HG03103 (cell line): ENCODE measurements around the gene SSBP4.

Experiments used
- ATAC-seq: cut with Tn5 transposase; IDR thresholded peaks from one replicate; pipeline ENCODE4 v1.9.1; 2021; ENCODE audit warnings: low read depth; ENCODE audit not compliant: unreplicated experiment

The SSBP4 gene

DNA sequence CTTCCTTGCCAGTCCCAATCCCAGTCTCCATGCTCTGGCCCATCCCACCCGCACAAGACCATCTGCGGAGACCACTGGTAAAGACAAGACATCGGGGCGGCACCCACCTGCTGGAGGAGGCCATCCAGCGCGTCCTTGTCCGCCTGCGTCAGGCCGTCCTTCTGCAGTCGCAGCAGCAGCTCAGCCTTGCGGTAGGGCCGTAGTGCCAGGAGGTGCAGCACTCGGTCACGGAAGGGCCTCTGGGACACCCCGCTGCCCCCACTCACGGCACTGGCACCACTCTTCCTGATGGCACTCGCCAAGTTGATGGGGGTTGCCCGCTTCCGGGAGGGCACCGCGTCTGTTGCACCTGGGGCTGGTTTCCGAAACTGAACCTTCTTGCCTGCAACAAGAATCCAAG, 42.3 kb downstream of the SSBP4 start:
- no peak for ATAC-seq

DNA sequence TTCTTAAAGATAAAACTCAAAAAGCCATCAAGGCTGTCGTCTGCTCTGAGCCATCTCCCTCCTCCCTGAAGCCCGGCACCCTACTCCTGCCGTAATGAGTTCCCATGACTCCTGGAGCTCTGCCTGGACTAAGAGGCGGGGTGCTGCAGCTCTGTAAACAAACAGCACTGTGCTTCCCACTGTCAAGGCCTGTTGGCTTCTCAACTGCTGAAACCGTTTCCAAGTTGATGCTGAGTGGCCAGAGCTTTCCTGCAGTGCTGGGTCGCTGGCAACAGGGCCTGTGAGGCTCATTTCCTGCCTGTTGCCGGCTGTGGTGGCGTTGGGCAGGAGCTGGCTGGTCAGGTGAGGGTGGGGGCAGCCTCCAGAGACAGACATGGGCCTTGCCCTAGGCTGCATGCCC, 45.4 kb downstream of the SSBP4 start:
- no peak for ATAC-seq

DNA sequence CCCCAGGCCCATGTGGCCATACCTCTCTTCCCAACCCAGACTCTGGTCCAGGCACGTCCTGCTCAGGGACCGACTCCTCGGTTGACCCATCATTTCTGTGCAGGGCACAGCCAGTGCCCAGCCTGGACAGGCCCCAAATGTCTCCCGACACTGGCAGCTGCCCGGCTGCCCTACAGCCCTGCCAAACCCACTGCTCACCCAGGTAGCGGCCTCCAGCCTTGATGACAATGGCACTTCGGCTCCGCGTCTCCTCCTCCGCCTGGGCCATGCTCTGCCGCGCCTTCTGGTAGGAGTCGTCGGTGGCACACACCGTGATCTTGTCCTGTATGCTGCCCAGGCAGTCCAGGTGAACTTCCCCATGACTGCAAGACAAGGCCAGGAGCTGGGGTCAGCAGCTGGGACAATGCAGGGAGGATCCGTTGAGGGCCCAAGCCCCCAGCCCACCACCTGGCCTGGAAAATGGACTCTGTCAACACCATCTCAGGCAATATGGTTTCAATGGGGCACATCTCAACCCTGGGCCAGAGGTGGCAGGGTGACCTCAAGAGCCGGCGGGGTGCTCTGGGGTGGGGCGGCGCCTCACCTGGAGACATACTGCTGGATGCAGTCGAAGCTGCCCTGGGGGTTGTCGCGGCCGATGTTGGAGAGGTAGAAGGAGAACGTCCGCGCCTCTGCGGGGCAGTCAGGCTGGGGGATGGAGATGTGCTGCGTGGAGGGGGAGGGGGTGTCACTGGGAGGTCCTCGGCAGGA, 46.2 kb downstream of the SSBP4 start:
- ATAC-seq: no peak

DNA sequence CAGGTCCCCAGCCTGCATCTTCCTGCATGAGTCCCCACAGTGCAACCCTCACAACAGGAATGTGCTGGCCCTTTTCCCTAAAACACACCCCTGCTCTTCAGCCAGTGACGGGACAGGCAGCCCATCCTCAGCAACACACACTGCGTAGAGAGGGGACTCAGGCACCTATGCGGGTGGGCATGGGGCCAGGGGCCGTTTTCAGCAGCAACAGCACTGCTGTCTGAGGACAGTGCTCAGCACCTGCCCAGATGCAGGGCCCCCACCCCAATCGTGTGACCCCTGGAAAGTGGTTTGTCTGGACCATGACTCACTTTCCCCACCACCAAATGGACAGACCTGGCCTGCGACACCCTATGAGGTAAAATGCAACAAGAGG, 46.8 kb downstream of the SSBP4 start:
- no peak for ATAC-seq

DNA sequence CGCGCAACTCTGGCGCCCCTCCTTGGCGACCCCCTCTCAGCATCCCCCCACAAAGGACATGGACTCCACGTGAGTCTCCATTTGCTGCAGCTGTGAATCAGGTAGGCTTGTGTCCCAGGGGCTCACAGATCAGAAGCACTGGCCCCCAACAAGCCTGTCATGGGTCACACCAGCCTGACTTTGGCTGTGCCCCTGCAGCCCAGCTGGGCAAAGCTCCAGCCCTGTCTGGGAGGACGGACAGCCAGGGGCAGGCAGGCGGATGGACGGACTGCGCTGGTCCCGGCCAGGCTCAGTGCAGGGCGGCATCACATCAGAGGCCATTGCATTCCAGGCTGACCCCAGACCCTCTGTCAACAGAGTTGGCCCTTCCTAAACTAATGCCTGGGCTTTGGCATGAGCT, 47.2 kb downstream of the SSBP4 start:
- no peak for ATAC-seq

DNA sequence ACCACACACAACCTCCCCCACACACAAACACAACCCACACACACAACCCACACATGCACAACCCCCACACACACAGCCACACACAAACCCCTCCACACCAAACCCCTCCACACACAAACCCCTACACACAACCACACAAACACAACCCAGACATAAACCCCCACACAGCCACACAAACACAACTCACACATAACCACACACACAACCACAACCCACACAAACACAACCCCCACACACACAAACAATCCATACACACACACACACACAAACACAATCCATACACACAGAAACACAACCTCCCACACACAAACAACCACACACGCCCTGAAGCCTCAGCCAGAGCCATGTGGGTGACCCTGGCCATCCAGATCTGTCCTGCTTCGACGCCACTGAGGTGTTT, 48.8 kb downstream of the SSBP4 start:
- no peak for ATAC-seq

DNA sequence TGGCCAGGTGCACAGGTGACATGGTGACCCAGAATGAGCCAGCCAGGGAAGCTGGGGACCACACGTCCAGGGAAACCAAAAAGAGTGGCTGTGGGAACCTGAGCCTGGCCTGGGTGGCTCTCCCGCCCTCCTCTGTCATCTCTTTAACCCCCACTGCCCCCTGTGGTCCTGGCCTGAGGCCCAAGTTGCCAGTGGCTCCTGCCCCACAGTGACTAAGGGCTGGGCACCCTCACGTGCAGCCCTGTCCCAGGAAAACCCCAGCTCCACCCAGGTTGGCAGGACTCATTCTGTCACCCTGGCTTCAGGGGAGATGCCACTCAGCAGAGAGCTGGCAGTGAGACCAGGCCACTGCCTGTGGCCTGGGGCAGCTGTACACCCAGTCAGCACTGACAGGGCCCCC, 49.3 kb downstream of the SSBP4 start:
- ATAC-seq: no peak

DNA sequence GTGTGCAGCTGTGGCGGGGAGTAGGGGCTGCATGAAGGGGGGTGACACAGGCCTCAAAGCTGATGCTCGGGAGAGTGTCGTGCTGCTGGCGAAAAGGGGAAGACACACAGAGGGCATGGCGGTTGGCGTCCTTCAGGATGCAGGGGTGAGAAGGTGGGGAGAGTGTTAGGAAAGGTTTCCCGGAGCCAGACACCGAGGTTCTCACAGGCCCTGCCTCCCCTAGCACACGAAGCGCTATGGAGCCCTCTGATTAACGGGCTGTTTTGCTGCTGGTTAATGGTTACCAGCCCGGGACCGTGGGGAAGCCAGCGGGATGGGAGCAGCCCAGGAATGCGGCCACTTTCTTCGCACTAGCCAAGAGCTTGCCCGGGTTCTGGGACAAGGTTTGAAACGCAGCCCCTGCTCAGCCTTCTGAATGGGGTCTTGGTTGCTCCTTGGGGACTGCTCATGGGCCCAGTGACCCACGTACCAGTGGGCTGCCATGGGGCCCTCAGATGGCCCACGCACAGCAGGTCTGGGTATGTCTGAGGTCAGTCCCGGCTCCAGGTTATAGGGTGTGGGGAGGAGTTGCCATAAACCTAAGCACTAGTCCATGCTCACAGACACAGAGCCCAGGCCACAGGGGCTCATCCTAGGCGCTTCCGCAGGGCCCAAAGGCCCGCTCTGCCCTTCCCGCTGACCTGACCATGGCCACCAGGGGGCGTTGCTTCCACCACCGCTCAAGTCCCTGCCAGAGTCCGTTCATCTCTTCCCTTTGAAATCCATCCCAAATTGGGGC, 50.1 kb downstream of the SSBP4 start:
- no peak for ATAC-seq

DNA sequence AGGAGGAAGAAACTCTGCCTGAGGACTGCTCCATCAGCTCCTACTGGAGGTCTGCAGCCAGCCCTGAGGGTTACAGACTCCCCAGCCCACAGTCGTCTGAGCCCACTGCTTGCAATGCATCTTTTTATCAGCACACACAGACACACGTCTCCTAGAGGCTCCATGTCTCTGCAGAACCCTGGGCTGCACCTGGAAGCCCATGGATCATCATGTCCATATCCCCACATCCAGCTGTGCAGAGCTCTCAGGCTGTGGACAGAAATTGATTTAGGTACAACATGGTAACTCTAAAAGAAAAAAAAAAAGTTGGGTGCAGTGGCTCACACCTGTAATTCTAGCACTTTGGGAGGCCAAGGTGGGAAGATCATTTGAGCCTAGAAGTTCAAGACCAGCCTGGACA, 51.6 kb downstream of the SSBP4 start:
- no peak for ATAC-seq

DNA sequence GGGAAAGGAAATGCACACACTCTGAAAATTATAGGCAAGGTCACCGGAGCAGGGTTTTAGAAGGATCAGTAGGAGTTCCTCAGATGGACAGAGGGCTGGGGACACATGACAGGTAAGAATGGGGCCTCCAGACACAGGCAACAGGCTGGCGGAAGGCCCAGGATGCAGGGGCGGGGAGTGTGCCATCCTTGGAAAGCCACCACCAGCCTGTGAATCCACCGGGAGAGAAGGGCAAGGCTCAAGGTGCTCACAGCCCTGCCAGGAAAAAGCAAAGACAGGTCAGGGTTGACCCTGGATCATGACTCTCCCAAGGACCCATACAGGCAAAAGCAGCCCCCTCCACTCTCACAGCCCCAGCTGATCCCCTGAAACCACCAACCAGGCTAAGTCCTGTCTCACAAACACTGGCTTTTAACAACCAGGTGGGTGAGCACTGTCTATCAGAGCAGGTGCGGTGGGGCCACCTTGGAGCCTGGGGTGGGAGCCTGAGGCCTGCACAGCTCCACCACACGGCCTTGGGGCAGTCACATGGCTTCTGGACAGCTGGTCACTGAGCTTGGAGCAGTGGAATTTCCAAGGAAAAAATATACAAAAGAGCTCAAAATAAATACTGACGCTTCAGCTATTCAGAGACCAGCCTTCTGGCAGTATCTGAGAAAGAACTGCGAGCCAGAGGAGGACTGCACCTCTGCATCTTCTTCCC, 54.0 kb downstream of the SSBP4 start:
- no peak for ATAC-seq

DNA sequence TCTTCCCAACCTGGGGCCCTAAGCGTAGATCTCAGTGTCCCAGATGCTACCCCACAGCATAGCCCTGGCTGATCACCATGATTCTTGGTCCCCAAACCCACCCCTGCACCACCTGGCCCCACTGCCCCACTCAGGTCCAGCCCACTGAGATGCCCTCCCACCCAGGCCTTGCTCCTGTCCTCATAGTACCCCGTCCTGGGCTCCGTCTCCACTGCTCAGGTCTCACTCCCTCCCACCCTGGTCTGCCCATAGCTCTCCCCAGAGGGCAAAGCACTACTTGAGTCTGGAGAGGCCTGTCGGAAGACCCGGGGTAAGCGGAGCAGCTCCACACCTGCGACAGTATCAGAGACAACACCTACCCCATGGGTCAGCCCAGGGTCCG, 54.5 kb downstream of the SSBP4 start:
- ATAC-seq: no peak

DNA sequence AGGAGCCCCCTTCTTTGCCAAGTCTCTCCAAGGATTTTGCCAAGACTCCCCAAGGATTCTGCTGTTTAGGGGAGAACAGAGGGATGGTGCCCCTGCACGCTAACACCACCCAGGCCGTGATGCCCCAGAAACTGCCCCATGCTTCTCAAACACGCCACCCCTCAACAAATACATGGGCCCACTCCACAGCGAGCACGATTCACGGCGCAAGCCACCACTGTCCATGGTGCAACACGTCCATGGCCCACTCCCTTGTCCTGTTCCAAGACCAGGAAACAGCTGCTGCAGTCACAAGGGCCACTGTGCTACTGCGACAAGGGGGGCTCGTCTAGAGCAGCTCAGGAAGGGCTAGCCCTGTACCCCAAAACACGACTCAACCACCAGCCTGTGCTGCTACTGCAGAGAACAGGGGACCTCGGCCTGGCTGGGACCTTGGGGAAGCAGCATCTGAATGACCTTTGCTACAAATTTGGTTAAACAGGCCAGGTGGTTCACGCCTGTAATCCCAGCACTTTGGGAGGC, 55.2 kb downstream of the SSBP4 start:
- ATAC-seq: no peak

DNA sequence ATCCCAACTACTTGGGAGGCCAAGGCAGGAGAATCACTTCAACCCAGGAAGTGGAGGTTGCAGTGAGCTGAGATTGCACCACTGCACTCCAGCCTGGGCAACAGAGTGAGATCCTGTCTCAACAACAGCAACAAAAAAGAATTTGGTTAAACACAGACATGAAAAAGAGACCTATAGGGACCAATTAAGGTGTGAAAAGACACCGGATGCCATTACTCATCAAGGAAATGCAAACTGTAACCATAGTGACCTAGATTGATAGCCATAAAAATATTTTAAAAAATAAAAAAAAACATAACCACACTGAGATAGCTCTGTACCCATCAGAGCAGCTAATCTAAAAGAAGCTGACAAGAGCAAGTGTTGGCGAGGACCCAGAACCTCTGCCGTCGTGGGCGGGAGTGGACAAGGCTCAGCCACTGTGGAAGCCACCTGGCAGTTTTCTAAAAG, 55.8 kb downstream of the SSBP4 start:
- ATAC-seq: no peak

DNA sequence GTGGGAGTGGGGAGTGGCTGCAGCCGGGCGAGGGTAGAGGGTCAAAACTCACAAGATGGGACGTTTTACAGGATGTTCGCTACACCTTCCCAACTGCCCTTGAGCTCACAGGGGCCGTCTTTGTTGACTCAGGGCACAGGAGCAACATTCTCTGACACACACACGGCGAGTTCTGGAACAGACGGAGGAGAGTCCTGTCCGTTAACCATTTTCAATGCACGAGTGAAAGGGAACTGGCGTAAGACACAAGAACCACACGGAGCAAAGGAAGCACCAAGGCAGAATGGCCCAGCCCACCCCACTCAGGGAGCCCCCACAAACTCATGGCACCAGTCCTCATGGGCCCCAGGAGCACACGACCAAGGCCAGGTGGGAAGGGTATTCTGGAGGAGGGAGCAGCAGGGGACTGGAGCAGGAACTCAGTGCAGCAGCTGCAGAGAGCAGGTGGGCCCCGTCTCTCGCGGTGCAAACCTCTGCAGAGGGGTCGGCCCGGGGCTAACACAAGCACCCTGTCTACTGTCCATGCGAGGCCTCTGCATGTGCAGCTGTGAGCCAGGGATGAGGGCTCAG, 56.6 kb downstream of the SSBP4 start:
- no peak for ATAC-seq

DNA sequence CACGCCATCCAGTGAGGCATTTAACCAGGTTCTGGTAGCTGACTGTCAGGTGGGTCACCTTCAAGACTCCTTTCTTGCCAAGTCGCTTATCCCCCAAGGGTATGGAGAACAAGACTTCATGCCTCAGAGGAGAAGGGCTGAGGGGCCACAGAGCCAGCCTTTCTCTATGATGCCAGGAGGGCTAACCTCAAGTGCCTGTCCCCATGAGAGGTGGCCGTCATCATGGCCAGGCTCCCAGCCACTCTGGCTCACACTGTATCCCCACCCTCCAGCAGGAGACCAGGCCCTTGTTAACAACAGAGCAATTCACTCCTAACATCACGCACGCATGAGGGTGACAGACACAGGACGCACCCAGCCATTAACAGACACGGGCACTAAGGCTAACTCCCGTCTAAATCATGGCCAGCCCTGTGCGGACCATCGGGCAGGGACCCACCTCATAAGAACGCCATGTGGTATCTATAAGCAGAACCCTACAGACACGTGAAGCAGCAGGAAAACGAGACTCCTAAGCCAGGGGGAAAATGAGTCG, 57.4 kb downstream of the SSBP4 start:
- ATAC-seq: no peak

DNA sequence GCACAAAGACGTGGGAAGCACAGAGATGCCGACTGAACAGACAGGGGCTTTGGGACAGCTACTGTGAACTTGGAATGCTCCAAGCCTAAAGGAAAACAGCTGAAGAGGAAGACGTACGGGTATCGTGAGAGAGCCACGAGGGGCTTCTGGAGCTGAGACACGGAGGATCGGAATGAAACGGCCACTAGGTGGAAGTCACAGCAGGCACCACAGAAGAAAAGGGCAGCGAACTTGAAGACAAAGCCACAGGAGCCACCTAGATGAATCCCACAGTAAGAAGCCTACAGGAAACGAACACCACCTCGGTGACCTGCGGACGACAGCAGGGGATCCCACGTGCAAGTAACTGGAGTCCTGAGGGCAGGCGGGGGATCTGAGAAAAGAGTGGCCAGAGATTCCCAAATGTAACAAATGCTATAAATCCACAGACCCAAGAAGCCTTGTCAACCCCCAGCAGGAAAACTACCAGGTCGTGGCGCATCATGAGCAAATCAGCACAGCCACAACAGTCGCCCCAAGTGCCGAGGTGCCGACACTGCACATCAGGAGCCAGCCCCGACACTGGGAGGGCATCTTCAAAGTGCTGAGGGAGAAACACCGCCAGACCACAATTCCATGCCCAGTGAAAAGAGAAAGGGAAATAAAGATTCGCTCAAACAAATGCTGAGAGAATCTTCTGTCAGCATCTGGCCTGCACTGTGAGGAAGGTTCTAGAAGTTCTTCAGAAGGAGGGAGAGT, 58.0 kb downstream of the SSBP4 start:
- ATAC-seq: no peak

DNA sequence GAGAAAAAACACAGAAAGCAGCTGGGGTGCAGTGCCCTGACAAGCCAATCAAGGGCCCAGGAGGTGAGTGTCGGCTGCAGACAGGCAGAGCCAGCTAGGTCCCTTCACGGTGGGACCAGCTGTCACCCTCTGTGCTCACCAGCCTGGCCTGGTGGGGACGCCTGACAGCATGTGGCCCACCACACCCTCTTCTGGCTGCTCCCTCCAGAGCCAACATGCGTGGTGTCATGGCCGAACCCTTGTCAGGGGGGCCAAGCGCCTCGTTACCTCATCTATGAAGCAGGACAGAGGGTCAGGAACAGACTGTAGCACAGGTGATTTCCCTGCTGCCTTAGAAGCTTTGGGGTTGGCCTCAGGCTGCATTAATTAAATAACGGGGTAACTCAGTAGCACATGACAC, 58.8 kb downstream of the SSBP4 start:
- ATAC-seq: no peak

DNA sequence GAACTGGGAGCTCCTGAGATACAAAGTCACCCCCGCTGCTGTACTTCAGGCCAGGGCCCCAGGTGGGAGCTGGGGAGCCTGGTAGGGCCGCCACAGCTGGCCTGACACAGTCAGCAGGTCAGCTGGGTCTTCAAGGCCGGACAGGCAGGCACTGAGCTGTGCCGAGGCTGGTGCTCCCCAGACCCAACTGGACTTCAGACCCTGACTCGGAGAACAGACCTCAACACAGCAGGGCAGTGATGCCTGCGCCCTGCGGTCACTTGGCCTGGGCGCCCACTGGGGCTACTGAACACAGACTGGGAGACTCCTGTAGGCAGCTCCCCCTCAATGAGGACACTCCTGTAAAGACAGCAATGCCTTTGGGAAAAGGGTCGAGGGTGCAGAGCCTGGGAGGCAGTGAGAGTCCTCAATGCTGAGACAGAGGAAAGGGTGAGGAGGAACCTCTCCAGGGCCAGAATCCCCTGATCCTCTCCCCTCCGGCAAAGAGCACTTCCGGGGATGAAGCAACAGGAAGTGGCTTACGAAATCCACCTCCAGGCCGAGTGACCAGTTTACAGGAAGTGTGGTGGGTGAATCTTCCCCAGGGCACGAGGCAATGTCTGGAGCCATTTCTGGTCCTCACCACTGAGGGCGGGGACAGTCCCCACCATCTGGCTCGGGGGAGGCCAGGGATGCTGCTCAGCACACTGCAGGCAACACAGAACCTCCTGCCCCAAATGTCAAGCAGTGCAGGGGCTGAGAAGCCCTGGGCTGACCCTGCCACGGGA, 59.5 kb downstream of the SSBP4 start:
- no peak for ATAC-seq

DNA sequence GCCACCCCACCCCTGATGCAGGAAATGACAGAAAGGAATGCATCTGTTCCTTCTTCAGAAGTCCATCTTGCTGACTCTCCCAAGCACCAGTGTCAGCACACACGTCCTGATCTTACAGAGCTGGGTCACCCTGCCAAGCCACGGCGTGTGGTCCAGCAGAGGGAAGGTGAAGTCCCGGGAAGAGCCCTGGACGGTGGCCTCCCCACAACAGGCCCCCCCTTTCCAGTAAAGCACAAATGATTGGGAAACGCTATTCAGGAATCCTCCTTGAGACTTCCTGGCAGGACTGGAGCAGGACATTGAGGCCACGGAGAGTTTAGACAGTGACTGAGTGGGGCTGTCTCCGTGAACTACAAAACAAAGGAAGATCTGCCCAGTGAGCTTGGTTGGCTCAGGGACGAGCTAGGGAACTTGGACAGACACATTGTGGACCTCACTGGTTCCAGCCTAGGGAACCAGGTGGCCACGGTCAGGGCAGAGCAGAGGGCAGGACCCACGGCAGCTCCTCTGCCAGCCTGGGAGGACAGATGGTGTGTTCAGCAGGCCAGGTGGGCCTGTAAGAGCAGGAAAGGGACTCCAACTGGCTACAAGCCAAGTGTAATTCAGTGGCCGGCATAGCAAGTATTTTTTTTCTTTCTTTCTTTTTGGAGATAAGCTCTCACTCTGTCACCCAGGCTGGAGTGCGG, 61.0 kb downstream of the SSBP4 start:
- ATAC-seq: no peak
